ENCODE measurements around the gene METRN.

The METRN gene

DNA sequence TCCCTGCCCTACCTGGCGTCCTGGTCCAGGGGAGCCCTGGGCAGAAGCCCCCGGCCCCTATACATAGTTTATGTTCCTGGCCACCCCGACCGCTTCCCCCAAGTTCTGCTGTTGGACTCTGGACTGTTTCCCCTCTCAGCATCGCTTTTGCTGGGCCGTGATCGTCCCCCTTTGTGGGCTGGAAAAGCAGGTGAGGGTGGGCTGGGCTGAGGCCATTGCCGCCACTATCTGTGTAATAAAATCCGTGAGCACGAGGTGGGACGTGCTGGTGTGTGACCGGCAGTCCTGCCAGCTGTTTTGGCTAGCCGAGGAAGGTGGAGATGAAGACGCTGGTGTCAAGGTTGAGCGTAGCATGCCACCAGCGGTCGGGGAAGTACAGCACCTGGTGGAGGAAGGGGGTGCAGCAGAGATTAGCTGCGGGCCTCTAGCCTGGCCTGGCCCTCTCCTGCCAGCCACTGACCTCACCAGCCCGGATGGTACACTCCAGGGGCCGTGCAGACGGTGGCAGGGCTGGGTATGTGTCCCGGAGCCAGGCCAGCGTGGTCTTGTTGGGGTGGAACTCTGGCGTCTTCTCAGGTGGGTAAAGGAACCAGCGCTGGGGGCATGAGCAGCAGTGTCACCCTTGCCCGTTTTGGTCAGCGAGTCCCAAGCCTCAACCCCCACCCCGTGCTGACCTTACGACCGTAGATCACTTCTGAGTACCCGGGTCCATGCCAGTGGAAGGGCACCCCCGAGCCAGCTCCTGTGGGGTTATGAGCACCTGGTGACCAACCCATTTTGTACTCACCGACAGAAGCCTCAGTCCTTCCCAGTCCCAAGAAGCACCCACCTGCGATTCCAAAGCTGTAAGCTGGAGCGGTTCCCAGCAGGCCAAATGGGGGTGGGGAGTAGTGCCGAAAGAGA lies 32.2 kb upstream of the METRN start:
- Histone ChIP-seq H3K79me2 (ENCODE audit: low read length) (peaks cover 37% of the 10 kb centered on the region), H3K27me3 (ENCODE audit: low read depth, low read length) (no peaks in the 10 kb centered on the region), H3K4me3 (ENCODE audit: low read length) (peak overlapping the region; percentile 84), H3K4me2 (ENCODE audit: low read length) (peak overlapping the region; percentile 89), H3K36me3 (replicated peaks; ENCODE audit: low read depth, low read length) (peaks cover 24% of the 10 kb centered on the region), H4K20me1 (ENCODE audit: insufficient read depth, low read length) (0 out of 2 replicates have a peak, but pooled peaks cover 4% of the 10 kb centered on the region), H3K9ac (ENCODE audit: low read length) (no peak overlapping the region), H3K27ac (ENCODE audit: low read length) (no peak overlapping the region), H3K4me1 (ENCODE audit: low read length) (peaks cover 16% of the 10 kb centered on the region), H2AFZ (ENCODE audit: low read depth, low read length) (no peak overlapping the region), H3K9me3 (ENCODE audit: insufficient read depth, low read length) (no peaks in the 10 kb centered on the region)
- TF ChIP-seq, protein P1, sequence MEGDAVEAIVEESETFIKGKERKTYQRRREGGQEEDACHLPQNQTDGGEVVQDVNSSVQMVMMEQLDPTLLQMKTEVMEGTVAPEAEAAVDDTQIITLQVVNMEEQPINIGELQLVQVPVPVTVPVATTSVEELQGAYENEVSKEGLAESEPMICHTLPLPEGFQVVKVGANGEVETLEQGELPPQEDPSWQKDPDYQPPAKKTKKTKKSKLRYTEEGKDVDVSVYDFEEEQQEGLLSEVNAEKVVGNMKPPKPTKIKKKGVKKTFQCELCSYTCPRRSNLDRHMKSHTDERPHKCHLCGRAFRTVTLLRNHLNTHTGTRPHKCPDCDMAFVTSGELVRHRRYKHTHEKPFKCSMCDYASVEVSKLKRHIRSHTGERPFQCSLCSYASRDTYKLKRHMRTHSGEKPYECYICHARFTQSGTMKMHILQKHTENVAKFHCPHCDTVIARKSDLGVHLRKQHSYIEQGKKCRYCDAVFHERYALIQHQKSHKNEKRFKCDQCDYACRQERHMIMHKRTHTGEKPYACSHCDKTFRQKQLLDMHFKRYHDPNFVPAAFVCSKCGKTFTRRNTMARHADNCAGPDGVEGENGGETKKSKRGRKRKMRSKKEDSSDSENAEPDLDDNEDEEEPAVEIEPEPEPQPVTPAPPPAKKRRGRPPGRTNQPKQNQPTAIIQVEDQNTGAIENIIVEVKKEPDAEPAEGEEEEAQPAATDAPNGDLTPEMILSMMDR (IDR thresholded peaks at IDR 0.05; ENCODE audit: low read depth, low read length) = no peak
- no peak for TF ChIP-seq EZH2phosphoT487 (IDR thresholded peaks at IDR 0.05; ENCODE audit: low read depth)

DNA sequence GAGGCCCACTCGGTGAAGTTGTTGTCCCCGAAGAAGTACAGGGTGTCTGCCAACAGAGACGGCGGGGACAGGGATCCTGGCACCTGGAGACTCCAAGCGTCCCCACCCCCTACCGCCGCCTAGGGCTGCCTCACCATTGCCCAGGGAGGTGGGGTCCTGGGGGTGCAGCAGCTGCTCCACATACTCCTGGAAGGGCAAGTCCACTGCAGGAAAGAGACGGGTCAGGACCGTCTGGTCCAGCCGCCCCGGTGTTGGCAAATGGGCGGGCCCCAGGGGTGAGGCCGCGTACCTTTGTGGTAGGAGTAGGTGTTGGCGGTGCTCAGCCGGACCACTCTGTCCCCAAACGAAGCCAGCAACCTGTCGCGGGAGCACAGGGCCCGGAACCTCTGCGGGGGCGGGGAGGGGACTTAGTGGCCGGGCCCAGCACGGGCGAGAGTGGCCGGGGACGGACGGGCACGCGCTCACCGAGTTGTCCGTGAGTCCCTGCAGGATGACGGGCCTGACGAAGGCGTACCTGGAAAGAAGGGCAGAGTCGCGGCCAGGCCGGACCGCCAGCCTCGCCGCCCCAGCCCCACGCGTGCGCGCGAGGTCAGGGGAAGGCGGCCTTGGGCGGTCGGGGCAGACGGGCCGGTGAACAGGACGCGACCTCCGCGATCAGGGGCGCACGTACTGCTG lies 31.4 kb upstream of the METRN start:
- Histone ChIP-seq H2AFZ (ENCODE audit: low read depth, low read length) (no peak overlapping the region), H3K4me2 (ENCODE audit: low read length) (peak overlapping the region; percentile 89), H3K36me3 (replicated peaks; ENCODE audit: low read depth, low read length) (peaks cover 24% of the 10 kb centered on the region), H3K9ac (ENCODE audit: low read length) (peak overlapping the region; percentile 59), H3K9me3 (ENCODE audit: insufficient read depth, low read length) (no peaks in the 10 kb centered on the region), H3K4me3 (ENCODE audit: low read length) (peak overlapping the region; percentile 84), H3K4me1 (ENCODE audit: low read length) (peaks cover 16% of the 10 kb centered on the region), H4K20me1 (ENCODE audit: insufficient read depth, low read length) (0 out of 2 replicates have a peak, but pooled peaks cover 4% of the 10 kb centered on the region), H3K27ac (ENCODE audit: low read length) (peak overlapping the region; percentile 35; the same call in 1 of the 2 replicates), H3K27me3 (ENCODE audit: low read depth, low read length) (no peaks in the 10 kb centered on the region), H3K79me2 (ENCODE audit: low read length) (peaks cover 37% of the 10 kb centered on the region)
- TF ChIP-seq, protein P1 (IDR thresholded peaks at IDR 0.05; ENCODE audit: low read depth, low read length) = no peak
- no peak for TF ChIP-seq EZH2phosphoT487 (IDR thresholded peaks at IDR 0.05; ENCODE audit: low read depth)

DNA sequence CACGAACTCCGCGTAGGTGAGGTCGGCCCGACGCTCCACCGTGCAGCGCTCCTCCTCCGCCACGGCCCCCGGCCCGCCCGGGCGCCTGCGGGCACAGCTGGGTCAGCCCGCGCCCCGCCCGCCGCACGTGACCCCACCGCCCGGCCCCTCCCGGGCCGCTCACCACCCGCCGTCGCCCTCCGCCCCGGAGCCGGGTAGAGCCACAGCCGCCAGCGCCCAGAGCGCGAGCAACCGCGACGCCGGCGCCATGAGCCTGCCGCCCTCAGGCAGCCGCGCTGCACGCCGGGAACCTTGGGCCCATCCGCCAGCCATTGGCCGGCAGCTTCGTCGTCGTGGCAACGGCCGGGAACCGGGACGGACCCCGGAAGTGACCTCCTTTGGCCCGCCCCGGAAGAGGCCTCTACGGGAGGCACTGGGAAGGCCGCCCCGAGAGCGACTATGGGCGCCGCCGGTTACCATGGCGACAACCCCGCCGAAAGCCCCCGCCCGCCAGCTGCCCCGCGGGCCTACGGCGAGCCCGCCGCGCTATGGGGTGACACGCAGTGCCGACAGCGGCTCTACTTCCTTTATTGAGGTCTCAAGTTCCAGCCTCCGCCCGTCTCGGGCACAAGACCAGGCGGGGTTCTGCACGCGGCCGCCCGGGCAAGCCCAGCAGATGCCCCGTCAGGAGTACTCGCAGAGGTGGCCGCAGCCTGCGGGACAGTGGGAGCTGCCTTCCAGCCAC lies 30.7 kb upstream of the METRN start, which contains the start of gene JMJD8:
JMJD8 (minus strand) TSS at position 264 of the 724 bp plus-strand sequence; CDS start at position 249, 15 bp downstream.
- 0 out of 2 replicates have a peak, but pooled peaks cover 4% of the 10 kb centered on the region for H4K20me1 ChIP-seq (ENCODE audit: insufficient read depth, low read length)

More for the DNA sequence above, 30.7 kb upstream of the METRN start, which contains the start of gene JMJD8:
- TF ChIP-seq EZH2phosphoT487 (IDR thresholded peaks at IDR 0.05; ENCODE audit: low read depth) = no peak
- TF ChIP-seq, protein P1 (IDR thresholded peaks at IDR 0.05; ENCODE audit: low read depth, low read length) = no peak
- Histone ChIP-seq H3K27me3 (ENCODE audit: low read depth, low read length) (no peaks in the 10 kb centered on the region), H3K36me3 (replicated peaks; ENCODE audit: low read depth, low read length) (peaks cover 24% of the 10 kb centered on the region), H3K4me2 (ENCODE audit: low read length) (peak within 1 kb of the TSS; percentile 89), H3K79me2 (ENCODE audit: low read length) (peaks cover 44% of the 10 kb centered on the region), H3K9ac (ENCODE audit: low read length) (peak within 1 kb of the TSS; percentile 59), H3K4me1 (ENCODE audit: low read length) (peaks cover 20% of the 10 kb centered on the region), H3K4me3 (ENCODE audit: low read length) (peak within 1 kb of the TSS; percentile 84), H2AFZ (ENCODE audit: low read depth, low read length) (no peak within 1 kb of the TSS), H3K9me3 (ENCODE audit: insufficient read depth, low read length) (no peaks in the 10 kb centered on the region), H3K27ac (ENCODE audit: low read length) (peak within 1 kb of the TSS; percentile 35)
